ENCODE data around the gene HPCAL1. TPM values are rescaled to one million over a fixed set of nuclear protein-coding genes. Genes with fewer than 3 reads are reported as not detected.
"Not testable (repeated sequence)": the region's sequence is repeated elsewhere in the genome, so short reads cannot be mapped to it uniquely, and the experiment has no call there.

HPCAL1 gene
- total RNA-seq, 1 donor from 2014 or later, result 401 TPM

DNA sequence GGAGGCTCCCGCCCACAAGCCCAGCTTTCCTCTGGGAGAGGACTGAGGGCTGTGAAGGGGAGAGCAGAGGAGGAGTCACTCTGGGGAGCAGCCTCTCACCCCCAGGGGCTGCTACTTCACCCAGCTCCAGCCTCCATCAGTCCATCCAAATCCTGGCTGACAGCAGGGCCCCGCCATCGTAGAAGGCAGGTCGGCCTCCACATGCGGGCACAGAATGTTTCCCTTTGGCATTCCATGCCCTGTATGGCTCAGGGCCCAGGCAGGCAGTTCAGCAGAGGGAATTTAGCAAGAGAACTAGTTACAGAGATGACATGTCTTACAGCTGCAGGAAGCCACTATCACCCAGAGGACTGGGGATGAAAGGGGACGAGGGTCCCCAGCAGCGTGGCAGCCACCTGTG is 151.8 kb downstream of the HPCAL1 start:
- Histone ChIP-seq H3K27me3 (no peaks in the 10 kb centered on the region), H3K4me1 (peaks cover under 1 to 25% of the 10 kb centered on the region in 2 donors), H3K36me3 (no peaks in the 10 kb centered on the region), H3K4me3 (no peak overlapping the region), H3K27ac (peak overlapping the region; percentile 65 to 73), H3K9me3 (no peaks in the 10 kb centered on the region)
- DNase-seq (ENCODE audit: low spot score in 2 of 2), result peak in 1 of 2 donors; percentile 75
- TF ChIP-seq, protein P1, sequence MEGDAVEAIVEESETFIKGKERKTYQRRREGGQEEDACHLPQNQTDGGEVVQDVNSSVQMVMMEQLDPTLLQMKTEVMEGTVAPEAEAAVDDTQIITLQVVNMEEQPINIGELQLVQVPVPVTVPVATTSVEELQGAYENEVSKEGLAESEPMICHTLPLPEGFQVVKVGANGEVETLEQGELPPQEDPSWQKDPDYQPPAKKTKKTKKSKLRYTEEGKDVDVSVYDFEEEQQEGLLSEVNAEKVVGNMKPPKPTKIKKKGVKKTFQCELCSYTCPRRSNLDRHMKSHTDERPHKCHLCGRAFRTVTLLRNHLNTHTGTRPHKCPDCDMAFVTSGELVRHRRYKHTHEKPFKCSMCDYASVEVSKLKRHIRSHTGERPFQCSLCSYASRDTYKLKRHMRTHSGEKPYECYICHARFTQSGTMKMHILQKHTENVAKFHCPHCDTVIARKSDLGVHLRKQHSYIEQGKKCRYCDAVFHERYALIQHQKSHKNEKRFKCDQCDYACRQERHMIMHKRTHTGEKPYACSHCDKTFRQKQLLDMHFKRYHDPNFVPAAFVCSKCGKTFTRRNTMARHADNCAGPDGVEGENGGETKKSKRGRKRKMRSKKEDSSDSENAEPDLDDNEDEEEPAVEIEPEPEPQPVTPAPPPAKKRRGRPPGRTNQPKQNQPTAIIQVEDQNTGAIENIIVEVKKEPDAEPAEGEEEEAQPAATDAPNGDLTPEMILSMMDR (IDR thresholded peaks at IDR 0.05), result no peak
- intact Hi-C loops (cut with DNase I), result loop anchor here (10.0 kb wide), 1 partner anchor 230 kb away; the partner anchor contains the start of gene NOL10

- H3K27ac ChIP-seq; H3K36me3 ChIP-seq; DNase-seq (ENCODE audit: low spot score in 2 of 2): not testable (repeated sequence)
Measured at GRCh38 chr2:10457195-10457594, 154.5 kb downstream of the HPCAL1 start.

GRCh38 chr2:10457846-10458598 is 155.3 kb downstream of the HPCAL1 start:
- no peaks in the 10 kb centered on the region for H3K36me3 ChIP-seq
- intact Hi-C loops (cut with DNase I), result loop anchor here (10.0 kb wide), 1 partner anchor 227 kb away; the partner anchor contains the start of gene NOL10
- H3K27me3 ChIP-seq, result no peaks in the 10 kb centered on the region
- TF ChIP-seq, protein P1 (IDR thresholded peaks at IDR 0.05), result no peak
- peak overlapping the region in 1 of 2 donors; percentile 1 for H3K27ac ChIP-seq
- H3K4me1 ChIP-seq, result peaks cover 0 to 21% of the 10 kb centered on the region in 2 donors
- H3K9me3 ChIP-seq, result no peaks in the 10 kb centered on the region
- no peak overlapping the region for H3K4me3 ChIP-seq
- DNase-seq (ENCODE audit: low spot score in 2 of 2), result no peak

More at GRCh38 chr2:10457195-10457594, 154.5 kb downstream of the HPCAL1 start:
- peaks cover 0 to 21% of the 10 kb centered on the region in 2 donors for H3K4me1 ChIP-seq
- H3K9me3 ChIP-seq, H3K4me3 ChIP-seq, H3K27me3 ChIP-seq: not testable (repeated sequence)
- intact Hi-C loops (cut with DNase I), result loop anchor here (10.0 kb wide), 1 partner anchor 228 kb away; the partner anchor contains the start of gene NOL10

DNA sequence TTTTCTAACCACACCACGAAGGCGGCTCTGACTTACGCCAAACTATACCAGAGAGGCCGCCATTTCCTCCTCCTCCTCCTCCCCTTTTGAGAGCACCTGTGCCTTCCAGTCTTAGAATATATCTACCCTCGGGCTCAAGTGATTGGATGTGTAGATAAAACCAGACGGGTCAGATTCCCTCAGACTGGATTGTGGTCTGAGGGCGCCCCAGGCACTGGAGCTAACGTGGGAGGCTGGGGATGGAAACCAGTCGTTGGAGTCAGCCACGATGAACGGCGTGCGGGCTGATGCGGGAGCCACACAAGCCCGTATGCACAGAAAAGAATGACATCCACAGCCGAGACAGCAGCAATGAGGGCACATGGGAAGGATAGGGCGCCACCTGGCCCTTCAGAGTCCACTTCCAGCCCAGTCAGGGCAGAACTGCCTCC is 157.7 kb downstream of the HPCAL1 start:
- intact Hi-C loops (cut with DNase I), result no loop called here
- Histone ChIP-seq H3K4me1 (peaks cover 0 to 6% of the 10 kb centered on the region in 2 donors), H3K4me3 (no peak overlapping the region), H3K36me3 (no peaks in the 10 kb centered on the region), H3K27ac (no peak overlapping the region), H3K27me3 (no peaks in the 10 kb centered on the region), H3K9me3 (no peaks in the 10 kb centered on the region)
- TF ChIP-seq, protein P1 (IDR thresholded peaks at IDR 0.05), result no peak
- no peak for DNase-seq (ENCODE audit: low spot score in 2 of 2)

- no peak overlapping the region for H3K4me3 ChIP-seq
- intact Hi-C loops (cut with DNase I), result no loop called here
- no peaks in the 10 kb centered on the region for H3K36me3 ChIP-seq
- no peaks in the 10 kb centered on the region for H3K27me3 ChIP-seq
- TF ChIP-seq, protein P1 (IDR thresholded peaks at IDR 0.05), result no peak
- H3K4me1 ChIP-seq, result peaks cover 0 to 6% of the 10 kb centered on the region in 2 donors
- H3K27ac ChIP-seq, result no peak overlapping the region
- no peaks in the 10 kb centered on the region for H3K9me3 ChIP-seq
- DNase-seq (ENCODE audit: low spot score in 2 of 2), result peak in 1 of 2 donors; percentile 58
Measured at GRCh38 chr2:10462178-10463083, 159.7 kb downstream of the HPCAL1 start.
